A172 (cell line): Measurements from ENCODE around the gene EZR. TPM values are rescaled to one million over a fixed set of nuclear protein-coding genes. Genes with fewer than 3 reads are reported as not detected.

Experiments used
- DNase-seq: peaks from one replicate; pipeline ENCODE4 v3.0.0-alpha.2; 2015; ENCODE audit warnings: low spot score
- total RNA-seq: library from RNA; depleted of rRNA; stranded (reverse); fragments of >200 nt; shearing (Covaris generic); gene quantifications from 2 replicates; pipeline ENCODE4 v1.2.3, GENCODE V29; 2014; rRNA removed

Gene EZR
- total RNA-seq, result 446 and 456 TPM in 2 replicates

DNA sequence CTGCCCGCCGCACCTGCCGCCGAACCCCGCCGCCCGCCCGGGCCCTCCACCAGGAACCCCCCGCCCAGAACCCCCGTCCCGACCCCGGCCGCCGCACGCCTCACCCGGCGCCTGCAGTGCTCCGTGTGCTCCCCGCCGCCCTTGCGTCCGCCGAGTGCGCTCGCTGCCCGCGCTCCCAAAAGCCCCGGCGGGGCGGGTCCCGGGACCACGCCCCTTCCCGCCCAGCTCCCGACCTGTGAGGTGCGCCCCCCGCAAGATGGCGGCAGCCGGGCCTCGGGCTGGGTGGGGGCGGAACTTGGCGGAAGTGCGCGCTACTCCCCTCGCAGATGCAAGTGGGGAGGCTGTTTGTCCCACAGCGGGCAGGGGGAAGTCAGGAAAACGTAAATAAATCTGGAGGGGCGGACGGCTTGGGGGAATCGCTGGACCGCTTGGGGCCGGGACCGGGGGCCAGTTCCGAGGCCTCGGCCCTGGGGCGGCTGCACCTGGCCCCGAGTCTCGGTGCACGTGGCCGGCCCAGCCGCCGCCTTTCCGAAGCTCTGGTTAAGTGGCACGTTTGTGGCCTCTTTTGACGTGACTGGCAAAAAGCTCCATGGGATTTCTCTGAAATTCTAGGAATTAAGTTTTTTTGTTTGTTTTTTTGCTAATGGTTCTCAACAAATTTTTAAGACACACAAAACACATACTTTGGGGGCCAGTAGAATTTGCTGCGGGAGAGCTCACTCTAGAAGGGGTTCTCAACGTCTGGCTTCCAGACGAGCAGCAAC lies at the start of gene EZR:
TSS of gene EZR (minus strand) at position 156 of the 764 bp plus-strand sequence. CDS start 1,275 bp downstream, outside the sequence.
- peak; percentile 47 for DNase-seq

- DNase-seq, result no peak
These were observed 48.9 kb upstream of the EZR start for GRCh38 chr6:158868122-158868480.

DNA sequence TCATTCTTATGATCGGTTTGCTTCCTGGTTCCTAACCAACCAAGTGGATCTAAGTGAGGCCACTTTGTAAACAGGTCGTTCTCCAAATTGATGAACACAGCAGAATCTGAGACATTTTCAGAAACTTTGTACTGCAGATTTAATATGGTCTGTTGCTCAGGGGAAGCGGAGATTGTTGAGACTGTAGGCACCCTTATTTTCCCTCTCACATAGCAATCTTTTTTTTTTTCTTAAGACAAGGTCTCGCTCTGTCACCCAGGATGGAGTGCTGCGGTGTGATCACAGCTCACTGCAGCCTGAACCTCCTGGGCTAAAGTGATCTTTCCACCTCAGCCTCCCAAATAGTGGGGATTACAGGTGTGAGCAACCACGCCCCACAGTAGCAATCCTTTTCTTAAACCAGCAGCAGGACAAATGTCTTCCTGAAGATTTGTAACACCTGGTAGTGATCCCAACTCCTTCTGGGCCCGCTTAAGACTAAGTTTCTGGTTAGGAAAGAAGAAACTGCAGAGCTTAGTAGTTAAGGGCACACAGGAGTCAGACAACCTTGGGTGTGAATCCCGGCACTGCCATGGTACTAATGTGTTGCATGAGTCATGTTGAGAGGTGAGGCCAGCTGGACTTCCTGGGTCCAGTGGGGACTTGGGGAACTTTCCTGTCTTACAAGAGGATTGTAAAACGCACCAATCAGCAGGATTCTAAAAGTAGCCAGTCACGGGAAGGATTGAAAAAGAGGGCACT lies 48.4 kb upstream of the EZR start:
- peak; percentile 57 for DNase-seq

GRCh38 chr6:158865769-158866168 lies 46.6 kb upstream of the EZR start:
- no peak for DNase-seq

GRCh38 chr6:158863646-158864045 lies 44.5 kb upstream of the EZR start:
- peak; percentile 72 for DNase-seq

DNA sequence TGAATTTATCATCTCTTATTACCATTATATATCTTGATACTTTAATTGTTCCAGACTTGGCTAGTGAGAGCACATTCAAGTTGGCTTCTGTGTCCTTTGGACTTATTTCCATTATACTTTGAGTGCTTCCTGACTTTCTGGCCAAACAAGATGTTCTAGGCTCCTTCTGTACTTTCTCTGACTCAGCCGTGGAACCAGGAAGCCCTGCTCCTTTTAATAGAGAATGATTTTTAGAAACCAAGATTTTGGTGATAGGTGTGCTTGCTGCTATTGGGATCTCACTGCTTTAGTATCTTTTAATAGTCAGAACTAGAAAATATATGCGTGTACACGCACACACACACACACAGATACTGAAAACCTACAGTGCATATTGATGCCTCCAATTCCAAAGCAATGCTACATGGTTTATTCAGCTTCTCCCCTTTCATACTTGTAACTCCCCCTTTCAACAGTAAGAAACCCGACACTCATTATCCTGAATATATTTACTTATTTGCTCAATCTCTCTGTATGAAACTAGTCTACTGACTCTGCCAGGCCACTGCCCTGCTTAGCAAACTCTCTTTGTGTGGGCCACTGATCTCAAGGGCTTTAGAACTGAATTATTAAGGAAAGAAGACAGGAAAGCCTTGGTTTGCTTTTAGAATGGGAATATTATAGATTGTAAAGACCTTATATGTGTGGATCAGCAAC lies 42.7 kb upstream of the EZR start:
- no peak for DNase-seq

DNA sequence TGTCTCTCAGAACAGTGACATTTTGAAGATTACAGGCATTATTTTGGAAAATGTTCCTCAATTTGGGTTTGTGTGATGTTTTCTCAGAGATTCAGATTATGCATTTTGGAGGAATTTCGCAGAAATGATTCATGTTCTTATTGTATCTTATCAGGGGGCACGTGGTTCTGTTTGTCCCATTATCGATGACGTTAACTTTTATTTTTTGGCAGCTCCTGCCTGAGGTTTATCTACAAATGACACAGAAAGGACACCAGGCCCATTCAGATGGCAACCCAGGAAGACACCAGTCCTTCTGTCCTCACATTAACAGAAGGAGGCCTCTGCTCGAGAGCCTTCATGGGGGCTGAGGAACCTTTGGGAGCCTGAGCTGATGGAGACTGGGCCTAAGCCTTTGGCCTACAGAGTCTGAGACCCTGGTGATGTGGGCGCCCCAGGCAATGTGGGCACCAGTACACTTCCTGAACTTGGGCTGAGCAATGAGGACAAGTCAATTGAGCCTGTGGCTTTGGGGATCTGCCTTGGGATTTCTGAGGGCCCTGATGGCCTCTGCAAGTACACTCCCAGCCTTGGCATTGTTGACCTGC lies 41.2 kb upstream of the EZR start:
- no peak for DNase-seq

GRCh38 chr6:158856261-158856660 lies 37.1 kb upstream of the EZR start:
- DNase-seq, result no peak

DNA sequence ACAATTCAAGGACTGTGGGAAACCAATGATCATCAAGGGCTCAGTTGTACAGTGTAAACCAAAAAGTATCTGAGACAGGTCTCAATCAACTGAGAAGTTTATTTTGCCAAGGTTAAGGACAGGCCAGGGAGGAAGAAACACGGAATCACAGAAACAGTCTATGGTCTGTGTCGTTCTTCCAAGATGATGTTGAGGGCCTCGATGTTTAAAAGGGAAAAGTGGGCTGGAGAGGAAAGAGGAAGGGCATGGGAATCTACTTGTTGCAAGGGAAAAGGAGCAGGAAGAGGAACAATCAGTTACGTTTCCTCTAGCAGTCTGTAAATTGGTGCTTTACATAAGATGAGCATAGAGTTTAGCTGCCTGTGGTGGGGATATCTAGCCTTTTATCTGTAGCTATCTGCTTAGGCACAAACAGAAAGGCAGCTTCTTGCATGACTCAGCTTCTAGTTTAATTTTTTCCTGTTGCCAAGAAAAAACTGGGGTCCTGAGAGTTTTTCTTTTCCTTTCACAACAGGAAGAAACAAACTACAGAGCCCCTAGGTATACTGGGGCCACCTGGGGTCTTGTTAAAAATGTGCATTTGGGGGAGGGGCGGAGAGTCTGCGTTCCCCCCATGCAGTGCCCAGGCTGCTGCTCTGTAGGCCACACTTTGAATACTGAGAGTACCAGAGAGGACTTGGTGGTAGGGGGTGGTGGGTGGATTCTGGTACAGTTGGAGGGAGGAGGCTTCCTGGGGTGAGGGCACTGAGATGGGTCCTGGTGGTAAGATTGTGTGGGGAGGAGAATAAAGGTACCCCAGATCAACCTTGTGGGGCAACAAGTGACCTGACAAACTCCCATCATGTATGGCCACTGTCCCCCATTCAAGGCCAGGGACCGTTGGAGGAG lies 35.3 kb upstream of the EZR start:
- peak; percentile 80 for DNase-seq

GRCh38 chr6:158853880-158854213 lies 34.7 kb upstream of the EZR start:
- DNase-seq, result no peak

GRCh38 chr6:158853072-158853879 lies 34.1 kb upstream of the EZR start:
- peak; percentile 99 for DNase-seq

DNA sequence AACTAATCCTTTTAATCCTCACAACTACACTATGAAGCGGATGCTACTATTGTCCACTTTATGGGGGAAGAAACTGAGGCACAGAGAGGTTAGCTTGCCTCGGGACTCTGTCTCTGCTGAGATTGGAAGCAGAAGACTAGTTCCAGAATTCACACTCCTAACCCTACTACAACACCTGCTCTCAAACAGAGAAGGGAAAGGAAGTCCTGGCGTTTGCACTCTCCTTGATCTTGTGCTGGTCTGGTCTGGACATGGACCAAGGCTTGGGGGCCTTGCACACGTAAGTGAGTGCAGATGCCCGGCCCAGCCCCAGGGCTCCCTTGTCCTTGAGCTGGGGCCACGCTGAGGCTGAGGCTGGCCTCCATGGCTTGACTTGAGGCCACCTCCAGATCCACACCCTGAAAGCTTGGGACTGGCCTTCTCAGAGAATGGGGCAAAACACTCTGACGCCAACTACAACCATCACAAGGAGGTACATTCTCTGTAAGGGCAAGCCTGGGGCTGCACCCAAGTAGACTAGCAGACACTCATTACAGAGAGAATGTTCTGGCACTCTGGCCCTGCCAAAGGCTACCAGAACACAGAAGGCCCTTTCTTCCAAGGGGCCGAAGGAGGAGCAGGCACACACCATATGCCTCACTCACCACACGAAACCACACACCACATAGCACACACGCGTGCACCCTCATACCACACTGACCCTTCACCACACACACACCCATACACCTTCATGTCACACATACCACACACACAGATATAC lies 33.3 kb upstream of the EZR start:
- no peak for DNase-seq

GRCh38 chr6:158850807-158851115 lies 31.6 kb upstream of the EZR start:
- no peak for DNase-seq

DNA sequence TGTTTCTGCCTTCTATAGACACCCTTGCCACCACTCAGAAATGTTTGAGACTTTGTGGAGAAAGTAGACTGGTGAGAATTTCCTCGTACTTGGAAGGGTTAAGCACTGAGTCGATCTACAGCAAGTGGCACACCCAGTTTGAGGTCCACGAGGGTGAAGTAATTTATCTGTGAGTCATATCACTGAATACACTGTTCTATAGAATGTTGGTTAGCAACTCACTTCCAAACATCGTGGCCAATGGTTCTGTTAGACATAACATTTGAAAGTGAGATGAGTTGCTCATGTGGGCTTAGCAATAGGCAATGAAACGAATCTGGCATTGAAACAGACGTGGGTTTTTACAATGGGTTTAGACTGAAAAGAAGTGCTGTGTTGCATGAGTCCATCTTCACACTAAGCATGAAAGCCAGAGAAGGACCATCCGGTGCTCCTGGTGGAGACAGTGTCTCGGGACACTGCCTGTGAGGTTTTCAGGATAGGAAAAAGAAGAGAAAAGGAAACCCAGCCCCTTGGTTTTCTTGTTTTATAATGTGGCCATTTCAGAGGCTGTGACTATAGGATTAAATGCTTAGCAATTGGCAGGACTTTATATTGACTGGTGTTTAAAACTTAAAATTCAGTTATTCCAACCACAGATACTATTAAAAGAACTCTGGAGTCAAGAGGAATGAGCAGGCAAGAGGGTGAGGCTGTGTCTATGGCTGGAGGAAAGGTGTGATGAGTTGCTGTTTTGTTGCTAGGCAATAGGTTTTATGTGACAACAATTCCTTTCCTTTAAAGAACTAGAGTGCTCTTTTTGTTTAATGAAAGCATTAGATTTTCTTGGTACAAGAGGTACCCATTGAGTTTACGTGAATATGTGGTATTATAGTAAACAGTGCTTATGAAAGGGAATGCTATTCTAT lies 31.0 kb upstream of the EZR start:
- peak; percentile 96 for DNase-seq

DNA sequence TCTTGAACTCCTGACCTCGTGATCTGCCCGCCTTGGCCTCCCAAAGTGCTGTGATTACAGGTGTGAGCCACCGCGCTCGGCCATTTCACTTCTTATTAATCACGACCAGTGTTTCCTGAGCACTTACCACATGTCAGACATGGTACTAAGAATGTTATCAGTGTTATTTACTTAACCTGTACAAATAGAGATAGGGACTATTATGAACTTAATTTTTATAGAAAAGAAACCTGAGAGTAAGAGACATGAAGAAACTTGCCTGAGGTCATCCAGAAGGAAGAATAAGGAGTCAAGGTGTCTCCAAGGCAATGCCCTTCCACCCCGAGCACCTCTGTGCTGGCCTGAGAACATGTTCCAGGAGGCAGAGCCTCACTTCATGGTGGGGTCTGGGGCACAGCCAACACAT lies 29.3 kb upstream of the EZR start:
- DNase-seq, result no peak

DNA sequence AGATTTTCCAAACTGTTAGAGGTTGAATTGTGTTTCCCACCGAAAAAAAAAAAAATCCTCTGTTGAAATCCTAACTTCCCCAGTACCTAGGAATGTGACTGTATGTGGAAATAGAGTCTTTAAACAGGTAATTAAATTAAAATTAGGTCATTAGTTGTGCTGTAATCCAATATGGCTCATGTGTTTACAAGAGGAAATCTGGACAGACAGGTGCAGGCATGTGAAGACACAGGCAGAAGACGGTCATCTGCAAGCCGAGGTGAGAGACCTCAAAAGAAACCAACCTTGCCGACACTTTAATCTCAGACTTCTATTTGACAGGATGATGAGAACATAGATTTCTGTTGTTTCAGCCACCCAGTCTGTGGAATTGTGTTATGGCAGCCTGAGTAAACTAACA lies 28.6 kb upstream of the EZR start:
- no peak for DNase-seq

- DNase-seq, result no peak
These were observed 27.9 kb upstream of the EZR start for GRCh38 chr6:158847012-158847529.
